ENCODE data around the gene FAM13B. TPM values are rescaled to one million over a fixed set of nuclear protein-coding genes. Genes with fewer than 3 reads are reported as not detected.

Gene FAM13B
- total and polyA plus RNA-seq, 10 of the 15 experiments (the other 5 are each of a cell fraction or from before 2014, with no cell fraction given) = 3.6 to 30.0 (median 20.3) TPM

GRCh38 chr5:137975208-137975607 lies 57.7 kb downstream of the FAM13B start:
- TF ChIP-seq, protein P1, sequence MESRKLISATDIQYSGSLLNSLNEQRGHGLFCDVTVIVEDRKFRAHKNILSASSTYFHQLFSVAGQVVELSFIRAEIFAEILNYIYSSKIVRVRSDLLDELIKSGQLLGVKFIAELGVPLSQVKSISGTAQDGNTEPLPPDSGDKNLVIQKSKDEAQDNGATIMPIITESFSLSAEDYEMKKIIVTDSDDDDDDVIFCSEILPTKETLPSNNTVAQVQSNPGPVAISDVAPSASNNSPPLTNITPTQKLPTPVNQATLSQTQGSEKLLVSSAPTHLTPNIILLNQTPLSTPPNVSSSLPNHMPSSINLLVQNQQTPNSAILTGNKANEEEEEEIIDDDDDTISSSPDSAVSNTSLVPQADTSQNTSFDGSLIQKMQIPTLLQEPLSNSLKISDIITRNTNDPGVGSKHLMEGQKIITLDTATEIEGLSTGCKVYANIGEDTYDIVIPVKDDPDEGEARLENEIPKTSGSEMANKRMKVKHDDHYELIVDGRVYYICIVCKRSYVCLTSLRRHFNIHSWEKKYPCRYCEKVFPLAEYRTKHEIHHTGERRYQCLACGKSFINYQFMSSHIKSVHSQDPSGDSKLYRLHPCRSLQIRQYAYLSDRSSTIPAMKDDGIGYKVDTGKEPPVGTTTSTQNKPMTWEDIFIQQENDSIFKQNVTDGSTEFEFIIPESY (IDR thresholded peaks at IDR 0.05) = no peak
- TF ChIP-seq, protein P2, sequence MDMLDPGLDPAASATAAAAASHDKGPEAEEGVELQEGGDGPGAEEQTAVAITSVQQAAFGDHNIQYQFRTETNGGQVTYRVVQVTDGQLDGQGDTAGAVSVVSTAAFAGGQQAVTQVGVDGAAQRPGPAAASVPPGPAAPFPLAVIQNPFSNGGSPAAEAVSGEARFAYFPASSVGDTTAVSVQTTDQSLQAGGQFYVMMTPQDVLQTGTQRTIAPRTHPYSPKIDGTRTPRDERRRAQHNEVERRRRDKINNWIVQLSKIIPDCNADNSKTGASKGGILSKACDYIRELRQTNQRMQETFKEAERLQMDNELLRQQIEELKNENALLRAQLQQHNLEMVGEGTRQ (IDR thresholded peaks at IDR 0.05; ENCODE audit: borderline replicate concordance, low read depth, low read length) = no peak
- TF ChIP-seq MTA2 (IDR thresholded peaks at IDR 0.05; ENCODE audit: low read depth) (no peak), IKZF2 (IDR thresholded peaks at IDR 0.05) (no peak), TCF3 (IDR thresholded peaks at IDR 0.05; ENCODE audit: borderline replicate concordance, insufficient read depth, low read depth, low read length) (no peak), EED (IDR thresholded peaks at IDR 0.05; ENCODE audit: low read depth) (no peak), SMARCA5 (IDR thresholded peaks at IDR 0.05) (no peak), NRF1 (conservative IDR thresholded peaks at IDR 0.05; ENCODE audit: low read depth, low read length) (no peak), RUNX3 (IDR thresholded peaks at IDR 0.05; ENCODE audit: low read length) (no peak), SIN3A (IDR thresholded peaks at IDR 0.05; ENCODE audit: low read depth, low read length) (no peak), TCF7 (IDR thresholded peaks at IDR 0.05; ENCODE audit: borderline replicate concordance) (no peak), ZNF207 (IDR thresholded peaks at IDR 0.05; ENCODE audit: borderline replicate concordance) (no peak), SRF (IDR thresholded peaks at IDR 0.05; ENCODE audit: low read depth in 2 of 2, low read length in 2 of 2) (no peak)
- TF ChIP-seq, protein P3, sequence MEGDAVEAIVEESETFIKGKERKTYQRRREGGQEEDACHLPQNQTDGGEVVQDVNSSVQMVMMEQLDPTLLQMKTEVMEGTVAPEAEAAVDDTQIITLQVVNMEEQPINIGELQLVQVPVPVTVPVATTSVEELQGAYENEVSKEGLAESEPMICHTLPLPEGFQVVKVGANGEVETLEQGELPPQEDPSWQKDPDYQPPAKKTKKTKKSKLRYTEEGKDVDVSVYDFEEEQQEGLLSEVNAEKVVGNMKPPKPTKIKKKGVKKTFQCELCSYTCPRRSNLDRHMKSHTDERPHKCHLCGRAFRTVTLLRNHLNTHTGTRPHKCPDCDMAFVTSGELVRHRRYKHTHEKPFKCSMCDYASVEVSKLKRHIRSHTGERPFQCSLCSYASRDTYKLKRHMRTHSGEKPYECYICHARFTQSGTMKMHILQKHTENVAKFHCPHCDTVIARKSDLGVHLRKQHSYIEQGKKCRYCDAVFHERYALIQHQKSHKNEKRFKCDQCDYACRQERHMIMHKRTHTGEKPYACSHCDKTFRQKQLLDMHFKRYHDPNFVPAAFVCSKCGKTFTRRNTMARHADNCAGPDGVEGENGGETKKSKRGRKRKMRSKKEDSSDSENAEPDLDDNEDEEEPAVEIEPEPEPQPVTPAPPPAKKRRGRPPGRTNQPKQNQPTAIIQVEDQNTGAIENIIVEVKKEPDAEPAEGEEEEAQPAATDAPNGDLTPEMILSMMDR (IDR thresholded peaks at IDR 0.05 in 2 of 3, conservative IDR thresholded peaks at IDR 0.05 in 1 of 3; ENCODE audit: control insufficient read depth in 2 of 3, extremely low read depth in 1 of 3, insufficient read depth in 1 of 3, low read depth in 3 of 3, low read length in 3 of 3) = no peak
- TF ChIP-seq, protein P4, sequence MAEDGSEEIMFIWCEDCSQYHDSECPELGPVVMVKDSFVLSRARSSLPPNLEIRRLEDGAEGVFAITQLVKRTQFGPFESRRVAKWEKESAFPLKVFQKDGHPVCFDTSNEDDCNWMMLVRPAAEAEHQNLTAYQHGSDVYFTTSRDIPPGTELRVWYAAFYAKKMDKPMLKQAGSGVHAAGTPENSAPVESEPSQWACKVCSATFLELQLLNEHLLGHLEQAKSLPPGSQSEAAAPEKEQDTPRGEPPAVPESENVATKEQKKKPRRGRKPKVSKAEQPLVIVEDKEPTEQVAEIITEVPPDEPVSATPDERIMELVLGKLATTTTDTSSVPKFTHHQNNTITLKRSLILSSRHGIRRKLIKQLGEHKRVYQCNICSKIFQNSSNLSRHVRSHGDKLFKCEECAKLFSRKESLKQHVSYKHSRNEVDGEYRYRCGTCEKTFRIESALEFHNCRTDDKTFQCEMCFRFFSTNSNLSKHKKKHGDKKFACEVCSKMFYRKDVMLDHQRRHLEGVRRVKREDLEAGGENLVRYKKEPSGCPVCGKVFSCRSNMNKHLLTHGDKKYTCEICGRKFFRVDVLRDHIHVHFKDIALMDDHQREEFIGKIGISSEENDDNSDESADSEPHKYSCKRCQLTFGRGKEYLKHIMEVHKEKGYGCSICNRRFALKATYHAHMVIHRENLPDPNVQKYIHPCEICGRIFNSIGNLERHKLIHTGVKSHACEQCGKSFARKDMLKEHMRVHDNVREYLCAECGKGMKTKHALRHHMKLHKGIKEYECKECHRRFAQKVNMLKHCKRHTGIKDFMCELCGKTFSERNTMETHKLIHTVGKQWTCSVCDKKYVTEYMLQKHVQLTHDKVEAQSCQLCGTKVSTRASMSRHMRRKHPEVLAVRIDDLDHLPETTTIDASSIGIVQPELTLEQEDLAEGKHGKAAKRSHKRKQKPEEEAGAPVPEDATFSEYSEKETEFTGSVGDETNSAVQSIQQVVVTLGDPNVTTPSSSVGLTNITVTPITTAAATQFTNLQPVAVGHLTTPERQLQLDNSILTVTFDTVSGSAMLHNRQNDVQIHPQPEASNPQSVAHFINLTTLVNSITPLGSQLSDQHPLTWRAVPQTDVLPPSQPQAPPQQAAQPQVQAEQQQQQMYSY (CRISPR knock-in tag; IDR thresholded peaks at IDR 0.05) = no peak
- Histone ChIP-seq H3K27me3 (replicated peaks in 1 of 2; ENCODE audit: control insufficient read depth in 2 of 2, insufficient read depth in 2 of 2, low read length in 1 of 2) (no peaks in the 10 kb centered on the region), H3K4me1 (ENCODE audit: control insufficient read depth, insufficient read depth, low read length) (no peaks in the 10 kb centered on the region), H3K9ac (ENCODE audit: control insufficient read depth, insufficient read depth, low read length) (no peak overlapping the region), H3K4me2 (ENCODE audit: control insufficient read depth, insufficient read depth) (no peak overlapping the region), H3K4me3 (no peak overlapping the region), H4K20me1 (ENCODE audit: control insufficient read depth, insufficient read depth) (no peaks in the 10 kb centered on the region), H3K36me3 (ENCODE audit: control insufficient read depth in 2 of 2, insufficient read depth in 2 of 2, low read length in 1 of 2) (peaks cover 0 to 18% of the 10 kb centered on the region in 2 experiments; a peak in 2 of 4 replicates), H3K27ac (ENCODE audit: control insufficient read depth, insufficient read depth) (no peak overlapping the region), H3K9me3 (replicated peaks; ENCODE audit: control insufficient read depth, insufficient read depth, low read length) (peaks cover 7% of the 10 kb centered on the region; the same call in 2 of the 3 replicates), H2AFZ (ENCODE audit: control insufficient read depth, low read depth, low read length) (no peak overlapping the region), H3K79me2 (ENCODE audit: control insufficient read depth, insufficient read depth, low read length) (no peaks in the 10 kb centered on the region)
- POLR2A ChIA-PET = no interaction called here
- CTCF ChIA-PET = no interaction called here
- SMC1A ChIA-PET (ENCODE audit: uncharacterized antibody, unreplicated experiment) = no interaction called here
- DNase-seq (ENCODE audit: low read depth, low spot score) = no peak
- WGBS (ENCODE audit: insufficient coverage, insufficient replicate concordance, low lambda C conversion rate, missing lambda C conversion rate) = 54% methylated on average over 3 of the region's 3 CpGs
- BruUV-seq (replicated peaks) = TSS peak; percentile 13
- RAD21 ChIA-PET (ENCODE audit: unreplicated experiment) = no interaction called here
- FAIRE-seq = no peak
- ATAC-seq = no peak
- intact Hi-C loops (cut with micrococcal nuclease; ENCODE audit: unreplicated experiment) (no loop called here), in situ Hi-C loops (cut with MboI) (no loop called here)

Measured in GM12878 (cell line).